Cardiac muscle cell (in vitro differentiated cells and primary cell): ENCODE results near the gene CBX8. TPM values are rescaled to one million over a fixed set of nuclear protein-coding genes. Genes with fewer than 3 reads are reported as not detected.
A peak's percentile ranks its signal among the peaks of the same experiment; 100 is the strongest.

Experiments
- DNase-seq, 2 donors: peaks; one replicate each; pipeline versions ENCODE4 v3.0.0 to v3.0.0-alpha.2; 2010 to 2017; ENCODE audit warnings: low read depth in 1 of 2, low spot score in 1 of 2
- H3K27ac ChIP-seq: fragments of 200-600 bp; sonication (generic); 2 replicates; pipeline ENCODE4 v1.5.1; 2016
- H3K27me3 ChIP-seq: fragments of 200-600 bp; sonication (generic); 2 replicates; pipeline ENCODE4 v1.6.0; 2016; ENCODE audit warnings: control low read depth
- H3K36me3 ChIP-seq: fragments of 200-600 bp; sonication (generic); 2 replicates; pipeline ENCODE4 v1.5.1; 2016; ENCODE audit warnings: control low read depth
- H3K4me1 ChIP-seq: fragments of 200-600 bp; sonication (generic); 2 replicates; pipeline ENCODE4 v1.8.1; 2017; ENCODE audit warnings: low read depth, mild to moderate bottlenecking, mixed run types
- H3K4me3 ChIP-seq: fragments of 200-600 bp; sonication (generic); 2 replicates; pipeline ENCODE4 v1.5.1; 2016; ENCODE audit warnings: mild to moderate bottlenecking
- H3K9me3 ChIP-seq: fragments of 200-600 bp; sonication (generic); 2 replicates; pipeline ENCODE4 v1.5.1; 2017; ENCODE audit warnings: low read depth, mild to moderate bottlenecking, control low read depth
- polyA plus RNA-seq: library from polyadenylated mRNA; unstranded; fragments of >200 nt; fragmentation: Nextera tagmentation; extraction: Ambion mirVana; gene quantifications from 2 replicates; pipeline ENCODE4 v1.2.1, GENCODE V29; 2016
- total RNA-seq: library from RNA; depleted of rRNA; stranded (reverse); fragments of >200 nt; gene quantifications from 2 replicates; pipeline ENCODE4 v1.2.3, GENCODE V29; 2016
- TF ChIP-seq, protein P1 (sequence below): IDR thresholded peaks from 2 replicates; pipeline ENCODE4 v1.5.1; 2012; ENCODE audit warnings: low read depth, mild to moderate bottlenecking, low read length

Gene CBX8
- total and polyA plus RNA-seq, 2 experiments from 2014 or later = 13.8 to 16.7 TPM

- H3K27ac ChIP-seq = no peak overlapping the region
- TF ChIP-seq, protein P1, sequence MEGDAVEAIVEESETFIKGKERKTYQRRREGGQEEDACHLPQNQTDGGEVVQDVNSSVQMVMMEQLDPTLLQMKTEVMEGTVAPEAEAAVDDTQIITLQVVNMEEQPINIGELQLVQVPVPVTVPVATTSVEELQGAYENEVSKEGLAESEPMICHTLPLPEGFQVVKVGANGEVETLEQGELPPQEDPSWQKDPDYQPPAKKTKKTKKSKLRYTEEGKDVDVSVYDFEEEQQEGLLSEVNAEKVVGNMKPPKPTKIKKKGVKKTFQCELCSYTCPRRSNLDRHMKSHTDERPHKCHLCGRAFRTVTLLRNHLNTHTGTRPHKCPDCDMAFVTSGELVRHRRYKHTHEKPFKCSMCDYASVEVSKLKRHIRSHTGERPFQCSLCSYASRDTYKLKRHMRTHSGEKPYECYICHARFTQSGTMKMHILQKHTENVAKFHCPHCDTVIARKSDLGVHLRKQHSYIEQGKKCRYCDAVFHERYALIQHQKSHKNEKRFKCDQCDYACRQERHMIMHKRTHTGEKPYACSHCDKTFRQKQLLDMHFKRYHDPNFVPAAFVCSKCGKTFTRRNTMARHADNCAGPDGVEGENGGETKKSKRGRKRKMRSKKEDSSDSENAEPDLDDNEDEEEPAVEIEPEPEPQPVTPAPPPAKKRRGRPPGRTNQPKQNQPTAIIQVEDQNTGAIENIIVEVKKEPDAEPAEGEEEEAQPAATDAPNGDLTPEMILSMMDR = no peak
- H3K9me3 ChIP-seq = no peaks in the 10 kb centered on the region
- no peaks in the 10 kb centered on the region for H3K4me1 ChIP-seq
- peak in 1 of 2 donors; percentile 17 for DNase-seq
- H3K27me3 ChIP-seq = peaks cover 80% of the 10 kb centered on the region
- H3K36me3 ChIP-seq = no peaks in the 10 kb centered on the region
- no peak overlapping the region for H3K4me3 ChIP-seq
Observed at GRCh38 chr17:79746889-79747507, 49.9 kb downstream of the CBX8 start.

GRCh38 chr17:79745641-79746105, 51.2 kb downstream of the CBX8 start:
- Histone ChIP-seq H3K36me3 (no peaks in the 10 kb centered on the region), H3K4me3 (no peak overlapping the region), H3K27ac (no peak overlapping the region), H3K9me3 (no peaks in the 10 kb centered on the region), H3K27me3 (peaks cover 71% of the 10 kb centered on the region), H3K4me1 (no peaks in the 10 kb centered on the region)
- TF ChIP-seq, protein P1 = no peak
- DNase-seq = no peak

DNA sequence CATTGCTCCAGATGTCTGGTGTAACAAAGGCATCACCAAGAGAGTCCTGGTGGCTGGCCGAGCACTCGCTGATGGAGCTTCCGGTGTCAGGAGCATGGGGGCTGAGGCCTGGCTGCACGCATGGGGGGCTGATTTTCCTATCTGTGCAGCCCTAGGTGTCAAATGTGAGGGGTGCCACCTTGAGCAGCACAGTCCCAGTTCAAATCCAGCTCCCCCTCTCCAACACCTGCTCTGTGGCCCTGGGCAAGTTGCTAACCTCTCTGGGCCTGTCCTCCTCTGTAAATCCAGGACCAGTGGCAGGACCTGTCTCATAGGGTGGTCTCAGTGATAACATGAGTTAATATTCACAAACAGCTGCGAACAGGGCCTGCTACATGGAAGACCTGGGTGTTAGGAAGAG, 53.3 kb downstream of the CBX8 start:
- Histone ChIP-seq H3K4me3 (no peak overlapping the region), H3K27ac (no peak overlapping the region), H3K36me3 (no peaks in the 10 kb centered on the region), H3K9me3 (no peaks in the 10 kb centered on the region), H3K27me3 (peaks cover 50% of the 10 kb centered on the region), H3K4me1 (peaks cover 5% of the 10 kb centered on the region)
- TF ChIP-seq, protein P1 = no peak
- DNase-seq = no peak

GRCh38 chr17:79742951-79743476, 53.9 kb downstream of the CBX8 start:
- H3K4me1 ChIP-seq = peaks cover 5% of the 10 kb centered on the region
- no peak overlapping the region for H3K27ac ChIP-seq
- no peak overlapping the region for H3K4me3 ChIP-seq
- TF ChIP-seq, protein P1 = no peak
- no peaks in the 10 kb centered on the region for H3K9me3 ChIP-seq
- H3K36me3 ChIP-seq = no peaks in the 10 kb centered on the region
- peaks cover 44% of the 10 kb centered on the region for H3K27me3 ChIP-seq
- no peak for DNase-seq

GRCh38 chr17:79742589-79742918, 54.3 kb downstream of the CBX8 start:
- Histone ChIP-seq H3K4me3 (no peak overlapping the region), H3K4me1 (peaks cover 5% of the 10 kb centered on the region), H3K27me3 (peaks cover 40% of the 10 kb centered on the region), H3K27ac (no peak overlapping the region), H3K36me3 (no peaks in the 10 kb centered on the region), H3K9me3 (no peaks in the 10 kb centered on the region)
- no peak for DNase-seq
- TF ChIP-seq, protein P1 = no peak

Other genes starting within 250 kb of the CBX8 start
- 0.46 and 0.69 TPM in 2 replicates for gene RBFOX3, start 186.0 kb downstream of the CBX8 start, total RNA-seq
- 1.9 and 3.5 TPM in 2 replicates for gene RBFOX3, start 186.0 kb downstream of the CBX8 start, polyA plus RNA-seq
- gene ENPP7, start 66.1 kb downstream of the CBX8 start, total RNA-seq = not detected in 2 replicates
- not detected in 2 replicates for gene ENPP7, start 66.1 kb downstream of the CBX8 start, polyA plus RNA-seq
- 35.3 and 51.1 TPM in 2 replicates for gene CBX2, start 18.9 kb downstream of the CBX8 start, total RNA-seq
- 25.8 and 28.8 TPM in 2 replicates for gene CBX2, start 18.9 kb downstream of the CBX8 start, polyA plus RNA-seq
- gene CBX4, start 42.4 kb upstream of the CBX8 start, total RNA-seq = 78.2 and 91.6 TPM in 2 replicates
- gene CBX4, start 42.4 kb upstream of the CBX8 start, polyA plus RNA-seq = 43.6 and 51.9 TPM in 2 replicates
- 30.3 and 37.5 TPM in 2 replicates for gene TBC1D16, start 238.8 kb upstream of the CBX8 start, total RNA-seq
- 13.0 and 22.1 TPM in 2 replicates for gene TBC1D16, start 238.8 kb upstream of the CBX8 start, polyA plus RNA-seq
- 8.0 and 11.3 TPM in 2 replicates for gene CCDC40, start 239.6 kb upstream of the CBX8 start, total RNA-seq
- 12.2 and 16.0 TPM in 2 replicates for gene CCDC40, start 239.6 kb upstream of the CBX8 start, polyA plus RNA-seq